22Rv1 (cell line): ENCODE results near the gene MIA3.

ENCODE experiments used
- CTCF ChIP-seq: fragments of 450-650 bp; IDR thresholded peaks from 2 replicates; pipeline ENCODE4 v1.5.1; 2017; ENCODE audit warnings: mild to moderate bottlenecking
- ZFX ChIP-seq: fragments of 450-650 bp; IDR thresholded peaks from 2 replicates; pipeline ENCODE4 v1.6.1; 2017; ENCODE audit warnings: antibody characterized with exemption, borderline replicate concordance

GRCh38 chr1:222696741-222697140 lies 78.8 kb downstream of the MIA3 start:
- TF ChIP-seq CTCF (no peak), ZFX (no peak)
